H9 (cell line): ENCODE data around the gene HSPA6. TPM values are rescaled to one million over a fixed set of nuclear protein-coding genes. Genes with fewer than 3 reads are reported as not detected.

ENCODE experiments used
- DNase-seq: peaks from one replicate; pipeline ENCODE4 v3.0.0-alpha.2; 2017
- H2AFZ ChIP-seq: one replicate; pipeline ENCODE4 v1.6.1; 2013; ENCODE audit warnings: mild to moderate bottlenecking, low read length, control low read depth, moderate library complexity
- H2AK5ac ChIP-seq: 2 replicates; pipeline ENCODE4 v1.6.1; 2013; ENCODE audit warnings: low read length, control low read depth, mixed read lengths; ENCODE audit not compliant: insufficient read length
- H2BK120ac ChIP-seq: one replicate; pipeline ENCODE4 v1.6.1; 2013; ENCODE audit warnings: low read depth, mild to moderate bottlenecking, low read length, control low read depth, inconsistent platforms; ENCODE audit not compliant: poor library complexity, severe bottlenecking
- H2BK12ac ChIP-seq: 2 replicates; pipeline ENCODE4 v1.6.1; 2013; ENCODE audit warnings: low read length, control low read depth, mixed read lengths, low read depth; ENCODE audit not compliant: insufficient read length
- H2BK15ac ChIP-seq: 2 replicates; pipeline ENCODE4 v1.6.1; 2013; ENCODE audit warnings: low read depth, low read length, control low read depth
- H2BK20ac ChIP-seq: one replicate; pipeline ENCODE4 v1.6.1; 2013; ENCODE audit warnings: low read depth, mild to moderate bottlenecking, low read length, control low read depth, inconsistent platforms; ENCODE audit not compliant: poor library complexity, severe bottlenecking
- H2BK5ac ChIP-seq: 2 replicates; pipeline ENCODE4 v1.6.1; 2013; ENCODE audit warnings: low read length, control low read depth, mixed read lengths; ENCODE audit not compliant: insufficient read length
- H3K14ac ChIP-seq: 2 replicates; pipeline ENCODE4 v1.6.1; 2013; ENCODE audit warnings: low read length, control low read depth; ENCODE audit not compliant: insufficient read depth
- H3K18ac ChIP-seq: 2 replicates; pipeline ENCODE4 v1.6.1; 2013; ENCODE audit warnings: low read depth, mild to moderate bottlenecking, mixed read lengths, low read length, control low read depth; ENCODE audit not compliant: insufficient read length
- H3K23ac ChIP-seq: 2 replicates; pipeline ENCODE4 v1.6.1; 2013; ENCODE audit warnings: low read length, control low read depth, mixed read lengths, low read depth; ENCODE audit not compliant: insufficient read length
- H3K23me2 ChIP-seq: 2 replicates; pipeline ENCODE4 v1.6.1; 2013; ENCODE audit warnings: low read depth, mild to moderate bottlenecking, mixed read lengths, low read length, control low read depth; ENCODE audit not compliant: insufficient read length, poor library complexity, severe bottlenecking
- H3K27ac ChIP-seq: 2 replicates; pipeline ENCODE4 v1.5.1; 2013; ENCODE audit warnings: low read length, control low read depth, mixed read lengths, low read depth; ENCODE audit not compliant: insufficient read length
- H3K27me3 ChIP-seq: 2 replicates; pipeline ENCODE4 v1.6.1; 2013; ENCODE audit warnings: low read length, control low read depth, inconsistent platforms; ENCODE audit not compliant: insufficient read depth
- H3K4ac ChIP-seq: 2 replicates; pipeline ENCODE4 v1.6.1; 2013; ENCODE audit warnings: low read depth, mild to moderate bottlenecking, control low read depth, inconsistent platforms, low read length, moderate library complexity
- H3K4me1 ChIP-seq: 2 replicates; pipeline ENCODE4 v1.6.1; 2013; ENCODE audit warnings: low read length, control low read depth, inconsistent platforms; ENCODE audit not compliant: insufficient read depth
- H3K4me2 ChIP-seq: 2 replicates; pipeline ENCODE4 v1.6.1; 2013; ENCODE audit warnings: low read length, control low read depth, mixed read lengths; ENCODE audit not compliant: insufficient read length, insufficient read depth
- H3K56ac ChIP-seq: 2 replicates; pipeline ENCODE4 v1.6.1; 2013; ENCODE audit warnings: low read depth, mild to moderate bottlenecking, mixed read lengths, low read length, control low read depth; ENCODE audit not compliant: insufficient read length
- H3K79me1 ChIP-seq: 2 replicates; pipeline ENCODE4 v1.6.1; 2013; ENCODE audit warnings: low read depth, mild to moderate bottlenecking, moderate library complexity, low read length, control low read depth, inconsistent platforms; ENCODE audit not compliant: insufficient read depth, poor library complexity, severe bottlenecking
- H3K79me2 ChIP-seq: 2 replicates; pipeline ENCODE4 v1.6.1; 2013; ENCODE audit warnings: low read length, control low read depth, inconsistent platforms; ENCODE audit not compliant: insufficient read depth
- H3K9ac ChIP-seq: 2 replicates; pipeline ENCODE4 v1.6.1; 2013; ENCODE audit warnings: low read length, control low read depth, mixed read lengths; ENCODE audit not compliant: insufficient read length; ENCODE audit errors: extremely low read depth
- H3K9me3 ChIP-seq: one replicate; pipeline ENCODE4 v1.6.1; 2013; ENCODE audit warnings: low read depth, low read length, inconsistent platforms; ENCODE audit not compliant: control insufficient read depth
- H3T11ph ChIP-seq: one replicate; pipeline ENCODE4 v1.6.1; 2013; ENCODE audit warnings: mild to moderate bottlenecking, low read length, control low read depth, inconsistent platforms
- H4K20me1 ChIP-seq: one replicate; pipeline ENCODE4 v1.6.1; 2013; ENCODE audit not compliant: control insufficient read depth, insufficient read length, insufficient read depth
- H4K5ac ChIP-seq: 2 replicates; pipeline ENCODE4 v1.6.1; 2013; ENCODE audit warnings: low read depth, mild to moderate bottlenecking, mixed read lengths, low read length, control low read depth; ENCODE audit not compliant: insufficient read length
- H4K8ac ChIP-seq: replicated peaks from 2 replicates; pipeline ENCODE4 v1.6.1; 2013; ENCODE audit warnings: low read length, control low read depth, mixed read lengths, low read depth; ENCODE audit not compliant: insufficient read length
- H4K91ac ChIP-seq: 2 replicates; pipeline ENCODE4 v1.6.1; 2013; ENCODE audit warnings: low read depth, mild to moderate bottlenecking, moderate library complexity, mixed read lengths, low read length, control low read depth; ENCODE audit not compliant: insufficient read length
- H3K27ac Mint-ChIP-seq, 3 experiments: 2 replicates in 2 of 3; 3 replicates in 1 of 3; pipeline ENCODE4 v1.8.0; 2020 to 2021; ENCODE audit warnings: mixed read lengths in 3 of 3, mild to moderate bottlenecking in 1 of 3, moderate library complexity in 1 of 3
- H3K27me3 Mint-ChIP-seq: 2 replicates; pipeline ENCODE4 v1.8.0; 2021; ENCODE audit warnings: low read depth, mild to moderate bottlenecking, moderate library complexity, mixed read lengths
- H3K36me3 Mint-ChIP-seq, 3 experiments: 2 replicates in 2 of 3; 3 replicates in 1 of 3; pipeline ENCODE4 v1.8.0; 2020 to 2021; ENCODE audit warnings: low read depth in 3 of 3, mixed read lengths in 3 of 3; ENCODE audit not compliant: insufficient read depth in 1 of 3
- H3K4me1 Mint-ChIP-seq, 2 experiments: 2 replicates each; pipeline ENCODE4 v1.8.0; 2020; ENCODE audit warnings: mixed read lengths in 2 of 2
- H3K4me3 Mint-ChIP-seq, 2 experiments: 2 replicates in 1 of 2; 3 replicates in 1 of 2; pipeline ENCODE4 v1.8.0; 2020 to 2021; ENCODE audit warnings: mild to moderate bottlenecking in 2 of 2, mixed read lengths in 2 of 2, moderate library complexity in 1 of 2
- H3K9me3 Mint-ChIP-seq, 2 experiments: 2 replicates in 1 of 2; 3 replicates in 1 of 2; pipeline ENCODE4 v1.8.0; 2020; ENCODE audit warnings: mild to moderate bottlenecking in 2 of 2, mixed read lengths in 2 of 2, moderate library complexity in 1 of 2
- WGBS: extraction: QIAGEN DNeasy Blood & Tissue Kit; methylation state at CpG from one replicate; pipeline ENCODE4 v1.1.7; 2013; ENCODE audit warnings: missing lambda C conversion rate, low lambda C conversion rate, mixed read lengths; ENCODE audit not compliant: insufficient read length; ENCODE audit errors: extremely low coverage; 5-methylcytosine and 5-hydroxymethylcytosine counted together
- total RNA-seq: library from RNA; stranded (reverse); gene quantifications from 2 replicates; pipeline ENCODE4 v1.2.1, GENCODE V29; 2021
- TF ChIP-seq, protein P1 (sequence below): fragments of 200-600 bp; sonication (generic); conservative IDR thresholded peaks from 3 replicates; pipeline ENCODE4 v1.8.0; 2021; ENCODE audit warnings: antibody characterized with exemption, mild to moderate bottlenecking

The HSPA6 gene
- total RNA-seq, 1 experiment from 2014 or later = not detected

GRCh38 chr1:161501234-161501633, 23.1 kb upstream of the HSPA6 start:
- Mint-ChIP-seq H3K36me3 (no peaks in the 10 kb centered on the region), H3K27me3 (peaks cover 13% of the 10 kb centered on the region), H3K4me3 (no peak overlapping the region), H3K27ac (no peak overlapping the region), H3K9me3 (no peaks in the 10 kb centered on the region), H3K4me1 (peaks cover 4 to 8% of the 10 kb centered on the region in 2 experiments)
- H4K5ac ChIP-seq = no peak overlapping the region
- H3K14ac ChIP-seq = no peak overlapping the region
- H2BK15ac ChIP-seq = no peak overlapping the region
- no peak overlapping the region for H3K56ac ChIP-seq
- no peak overlapping the region for H3K4ac ChIP-seq
- no peak overlapping the region for H2AK5ac ChIP-seq
- H3K9me3 ChIP-seq = no peaks in the 10 kb centered on the region
- H3K27ac ChIP-seq = no peak overlapping the region
- no peaks in the 10 kb centered on the region for H4K20me1 ChIP-seq
- no peak overlapping the region for H3K9ac ChIP-seq
- no peaks in the 10 kb centered on the region for H3K4me1 ChIP-seq
- H3K23me2 ChIP-seq = no peaks in the 10 kb centered on the region
- H2BK120ac ChIP-seq = no peak overlapping the region
- no peak overlapping the region for H4K91ac ChIP-seq
- H2AFZ ChIP-seq = no peak overlapping the region
- no peak overlapping the region for H2BK5ac ChIP-seq
- H3K4me2 ChIP-seq = no peak overlapping the region
- no peaks in the 10 kb centered on the region for H3K79me2 ChIP-seq
- H3K18ac ChIP-seq = no peak overlapping the region
- DNase-seq = no peak
- no peak overlapping the region for H3K23ac ChIP-seq
- H3T11ph ChIP-seq = no peak overlapping the region
- H2BK20ac ChIP-seq = no peak overlapping the region
- H4K8ac ChIP-seq = no peak overlapping the region
- H3K79me1 ChIP-seq = no peaks in the 10 kb centered on the region
- TF ChIP-seq, protein P1, sequence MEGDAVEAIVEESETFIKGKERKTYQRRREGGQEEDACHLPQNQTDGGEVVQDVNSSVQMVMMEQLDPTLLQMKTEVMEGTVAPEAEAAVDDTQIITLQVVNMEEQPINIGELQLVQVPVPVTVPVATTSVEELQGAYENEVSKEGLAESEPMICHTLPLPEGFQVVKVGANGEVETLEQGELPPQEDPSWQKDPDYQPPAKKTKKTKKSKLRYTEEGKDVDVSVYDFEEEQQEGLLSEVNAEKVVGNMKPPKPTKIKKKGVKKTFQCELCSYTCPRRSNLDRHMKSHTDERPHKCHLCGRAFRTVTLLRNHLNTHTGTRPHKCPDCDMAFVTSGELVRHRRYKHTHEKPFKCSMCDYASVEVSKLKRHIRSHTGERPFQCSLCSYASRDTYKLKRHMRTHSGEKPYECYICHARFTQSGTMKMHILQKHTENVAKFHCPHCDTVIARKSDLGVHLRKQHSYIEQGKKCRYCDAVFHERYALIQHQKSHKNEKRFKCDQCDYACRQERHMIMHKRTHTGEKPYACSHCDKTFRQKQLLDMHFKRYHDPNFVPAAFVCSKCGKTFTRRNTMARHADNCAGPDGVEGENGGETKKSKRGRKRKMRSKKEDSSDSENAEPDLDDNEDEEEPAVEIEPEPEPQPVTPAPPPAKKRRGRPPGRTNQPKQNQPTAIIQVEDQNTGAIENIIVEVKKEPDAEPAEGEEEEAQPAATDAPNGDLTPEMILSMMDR = no peak
- H2BK12ac ChIP-seq = no peak overlapping the region
- H3K27me3 ChIP-seq = no peaks in the 10 kb centered on the region
- WGBS = no CpG with 5 or more reads among the region's 1 CpG
